NB4 (cell line): ENCODE measurements around the gene S1PR1.

Source experiments
- POLR2A ChIP-seq: IDR thresholded peaks from 2 replicates; pipeline ENCODE4 v1.6.1; 2011; ENCODE audit warnings: mild to moderate bottlenecking; ENCODE audit not compliant: insufficient read length; ENCODE audit errors: extremely low read depth
- TF ChIP-seq, protein P1 (sequence below): IDR thresholded peaks from one replicate; pipeline ENCODE4 v1.5.1; 2012; ENCODE audit warnings: low read depth, low read length

DNA sequence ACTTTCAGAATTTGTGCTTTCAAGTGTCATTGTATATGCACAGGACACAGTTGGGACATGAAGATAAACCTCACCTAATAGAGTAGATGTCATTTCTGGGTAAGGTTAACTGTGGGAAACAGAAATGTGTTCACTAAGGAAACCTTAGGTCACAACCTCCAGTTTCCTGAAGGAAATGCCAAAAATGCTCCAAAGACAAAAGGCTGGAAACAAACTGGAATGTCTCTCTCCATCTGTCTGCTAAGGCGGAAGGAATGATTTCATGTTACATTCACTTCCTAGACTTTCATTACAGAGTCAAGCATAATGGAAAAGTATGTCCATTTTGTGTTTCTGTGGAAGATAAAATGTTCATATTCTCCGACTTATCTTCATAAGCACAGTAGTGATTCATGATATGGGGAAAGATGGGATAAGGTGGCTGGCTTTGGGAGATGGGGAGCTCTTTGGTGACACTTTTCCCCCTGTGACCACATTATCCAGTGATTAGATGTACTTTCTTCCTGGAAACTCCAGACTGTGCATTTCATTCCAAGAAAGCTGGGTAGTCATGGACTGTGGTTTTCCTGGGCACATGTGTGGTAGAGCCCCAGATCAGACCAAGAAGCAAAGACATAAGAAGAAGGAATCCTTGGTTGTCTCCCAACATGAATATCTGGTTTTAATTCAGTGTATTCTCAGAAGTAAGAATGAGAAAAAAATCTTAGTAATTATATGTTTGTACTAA, 5.7 kb downstream of the S1PR1 start:
- TF ChIP-seq, protein P1, sequence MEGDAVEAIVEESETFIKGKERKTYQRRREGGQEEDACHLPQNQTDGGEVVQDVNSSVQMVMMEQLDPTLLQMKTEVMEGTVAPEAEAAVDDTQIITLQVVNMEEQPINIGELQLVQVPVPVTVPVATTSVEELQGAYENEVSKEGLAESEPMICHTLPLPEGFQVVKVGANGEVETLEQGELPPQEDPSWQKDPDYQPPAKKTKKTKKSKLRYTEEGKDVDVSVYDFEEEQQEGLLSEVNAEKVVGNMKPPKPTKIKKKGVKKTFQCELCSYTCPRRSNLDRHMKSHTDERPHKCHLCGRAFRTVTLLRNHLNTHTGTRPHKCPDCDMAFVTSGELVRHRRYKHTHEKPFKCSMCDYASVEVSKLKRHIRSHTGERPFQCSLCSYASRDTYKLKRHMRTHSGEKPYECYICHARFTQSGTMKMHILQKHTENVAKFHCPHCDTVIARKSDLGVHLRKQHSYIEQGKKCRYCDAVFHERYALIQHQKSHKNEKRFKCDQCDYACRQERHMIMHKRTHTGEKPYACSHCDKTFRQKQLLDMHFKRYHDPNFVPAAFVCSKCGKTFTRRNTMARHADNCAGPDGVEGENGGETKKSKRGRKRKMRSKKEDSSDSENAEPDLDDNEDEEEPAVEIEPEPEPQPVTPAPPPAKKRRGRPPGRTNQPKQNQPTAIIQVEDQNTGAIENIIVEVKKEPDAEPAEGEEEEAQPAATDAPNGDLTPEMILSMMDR, result no peak
- no peak for TF ChIP-seq POLR2A
